ENCODE measurements around the gene BAAT. TPM values are rescaled to one million over a fixed set of nuclear protein-coding genes. Genes with fewer than 3 reads are reported as not detected.

BAAT gene
- total and polyA plus RNA-seq, 2 of the 4 experiments (the other 2 are of a cell fraction), result not detected

DNA sequence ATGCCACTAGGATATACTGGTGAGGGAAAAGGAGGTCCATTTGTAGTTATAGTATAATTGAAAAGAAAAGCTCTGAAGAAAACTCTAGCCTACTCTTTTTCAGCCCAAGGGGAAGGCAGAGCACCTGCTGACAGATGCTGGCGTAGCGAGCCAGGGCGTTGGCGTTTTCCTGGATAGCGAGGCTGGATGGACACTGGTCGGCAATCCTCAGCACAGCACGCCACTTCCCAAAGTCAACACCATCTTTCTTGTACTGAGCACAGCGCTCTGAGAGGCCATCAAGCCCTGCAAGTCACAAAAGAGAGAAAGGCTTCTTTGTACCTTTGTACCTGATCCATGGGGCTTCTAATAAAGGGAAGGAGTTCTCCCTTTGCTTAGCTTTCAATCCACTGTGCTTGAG lies 42.6 kb upstream of the BAAT start:
- TF ChIP-seq POLR2A (IDR thresholded peaks at IDR 0.05; ENCODE audit: low read depth, low read length), result no peak
- TF ChIP-seq MAFK (IDR thresholded peaks at IDR 0.05; ENCODE audit: low read depth, low read length), result no peak
- no peak for TF ChIP-seq FOS (IDR thresholded peaks at IDR 0.05; ENCODE audit: low read depth, low read length)
- TF ChIP-seq, protein P1, sequence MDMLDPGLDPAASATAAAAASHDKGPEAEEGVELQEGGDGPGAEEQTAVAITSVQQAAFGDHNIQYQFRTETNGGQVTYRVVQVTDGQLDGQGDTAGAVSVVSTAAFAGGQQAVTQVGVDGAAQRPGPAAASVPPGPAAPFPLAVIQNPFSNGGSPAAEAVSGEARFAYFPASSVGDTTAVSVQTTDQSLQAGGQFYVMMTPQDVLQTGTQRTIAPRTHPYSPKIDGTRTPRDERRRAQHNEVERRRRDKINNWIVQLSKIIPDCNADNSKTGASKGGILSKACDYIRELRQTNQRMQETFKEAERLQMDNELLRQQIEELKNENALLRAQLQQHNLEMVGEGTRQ (IDR thresholded peaks at IDR 0.05; ENCODE audit: low read depth, low read length), result no peak
- TF ChIP-seq SMC3 (IDR thresholded peaks at IDR 0.05; ENCODE audit: low read depth, low read length), result no peak
- TF ChIP-seq MAZ (IDR thresholded peaks at IDR 0.05; ENCODE audit: borderline replicate concordance, low read depth, low read length), result no peak
- no peak for TF ChIP-seq NFE2L2 (IDR thresholded peaks at IDR 0.05; ENCODE audit: low read depth, low read length)
- TF ChIP-seq CHD1 (IDR thresholded peaks at IDR 0.05; ENCODE audit: low read depth, low read length), result no peak
- TF ChIP-seq, protein P2, sequence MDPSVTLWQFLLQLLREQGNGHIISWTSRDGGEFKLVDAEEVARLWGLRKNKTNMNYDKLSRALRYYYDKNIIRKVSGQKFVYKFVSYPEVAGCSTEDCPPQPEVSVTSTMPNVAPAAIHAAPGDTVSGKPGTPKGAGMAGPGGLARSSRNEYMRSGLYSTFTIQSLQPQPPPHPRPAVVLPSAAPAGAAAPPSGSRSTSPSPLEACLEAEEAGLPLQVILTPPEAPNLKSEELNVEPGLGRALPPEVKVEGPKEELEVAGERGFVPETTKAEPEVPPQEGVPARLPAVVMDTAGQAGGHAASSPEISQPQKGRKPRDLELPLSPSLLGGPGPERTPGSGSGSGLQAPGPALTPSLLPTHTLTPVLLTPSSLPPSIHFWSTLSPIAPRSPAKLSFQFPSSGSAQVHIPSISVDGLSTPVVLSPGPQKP (IDR thresholded peaks at IDR 0.05; ENCODE audit: borderline replicate concordance, low read depth, low read length), result no peak
- TF ChIP-seq RAD21 (IDR thresholded peaks at IDR 0.05; ENCODE audit: low read length), result no peak
- no peak for TF ChIP-seq CEBPB (IDR thresholded peaks at IDR 0.05; ENCODE audit: low read depth, low read length)
- no peak for TF ChIP-seq RFX5 (IDR thresholded peaks at IDR 0.05; ENCODE audit: low read depth, low read length)
- TF ChIP-seq, protein P3, sequence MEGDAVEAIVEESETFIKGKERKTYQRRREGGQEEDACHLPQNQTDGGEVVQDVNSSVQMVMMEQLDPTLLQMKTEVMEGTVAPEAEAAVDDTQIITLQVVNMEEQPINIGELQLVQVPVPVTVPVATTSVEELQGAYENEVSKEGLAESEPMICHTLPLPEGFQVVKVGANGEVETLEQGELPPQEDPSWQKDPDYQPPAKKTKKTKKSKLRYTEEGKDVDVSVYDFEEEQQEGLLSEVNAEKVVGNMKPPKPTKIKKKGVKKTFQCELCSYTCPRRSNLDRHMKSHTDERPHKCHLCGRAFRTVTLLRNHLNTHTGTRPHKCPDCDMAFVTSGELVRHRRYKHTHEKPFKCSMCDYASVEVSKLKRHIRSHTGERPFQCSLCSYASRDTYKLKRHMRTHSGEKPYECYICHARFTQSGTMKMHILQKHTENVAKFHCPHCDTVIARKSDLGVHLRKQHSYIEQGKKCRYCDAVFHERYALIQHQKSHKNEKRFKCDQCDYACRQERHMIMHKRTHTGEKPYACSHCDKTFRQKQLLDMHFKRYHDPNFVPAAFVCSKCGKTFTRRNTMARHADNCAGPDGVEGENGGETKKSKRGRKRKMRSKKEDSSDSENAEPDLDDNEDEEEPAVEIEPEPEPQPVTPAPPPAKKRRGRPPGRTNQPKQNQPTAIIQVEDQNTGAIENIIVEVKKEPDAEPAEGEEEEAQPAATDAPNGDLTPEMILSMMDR (conservative IDR thresholded peaks at IDR 0.05; ENCODE audit: low read depth, low read length), result no peak
- TF ChIP-seq RCOR1 (IDR thresholded peaks at IDR 0.05; ENCODE audit: insufficient replicate concordance, low read length), result no peak
- no peak for TF ChIP-seq MXI1 (IDR thresholded peaks at IDR 0.05; ENCODE audit: borderline replicate concordance, low read depth, low read length)
- no peak overlapping the region for H2BK120ac ChIP-seq (ENCODE audit: low read depth, low read length)
- dilution Hi-C loops (cut with HindIII; ENCODE audit: low sequenced_read_pairs, unreplicated experiment) (no loop called here), in situ Hi-C loops (cut with MboI; ENCODE audit: low sequenced_read_pairs) (no loop called here), intact Hi-C loops (cut with micrococcal nuclease) (no loop called here)
- no peak overlapping the region for H3K14ac ChIP-seq (replicated peaks; ENCODE audit: low read depth, low read length)
- H2AFZ ChIP-seq (replicated peaks; ENCODE audit: low read length, poor library complexity), result no peak overlapping the region
- no peaks in the 10 kb centered on the region for H3K36me3 ChIP-seq (ENCODE audit: control insufficient read depth, insufficient read depth, low read length)
- no peaks in the 10 kb centered on the region for H3K4me1 ChIP-seq (ENCODE audit: control insufficient read depth, insufficient read depth, low read length)
- no peak overlapping the region for H4K8ac ChIP-seq (ENCODE audit: low read depth in 2 of 2, low read length in 2 of 2)
- no peak overlapping the region for H2AK9ac ChIP-seq (replicated peaks; ENCODE audit: low read depth, low read length, poor library complexity)
- H2BK15ac ChIP-seq (ENCODE audit: low read depth, low read length), result no peak overlapping the region
- H3K79me1 ChIP-seq (ENCODE audit: low read depth in 1 of 2, low read length in 2 of 2), result no peaks in the 10 kb centered on the region
- POLR2A ChIA-PET (ENCODE audit: unreplicated experiment), result no interaction called here
- CTCF ChIA-PET, result interaction anchor here (0.9 kb wide), 1 partner anchor 60 kb away, joined by 3 read pairs; no protein-coding TSS in a partner anchor
- no peaks in the 10 kb centered on the region for H4K20me1 ChIP-seq (ENCODE audit: insufficient read depth, low read length)
- no CpG with 5 or more reads among the region's 8 CpGs for WGBS, 2 experiments (ENCODE audit: extremely low coverage in 2 of 2, insufficient read length in 1 of 2)
- no peak overlapping the region for H3K4ac ChIP-seq (ENCODE audit: low read depth, low read length)
- no peaks in the 10 kb centered on the region for H3K9me3 ChIP-seq (ENCODE audit: control insufficient read depth, insufficient read depth, low read length)
- H4K5ac ChIP-seq (ENCODE audit: low read depth, low read length), result no peak overlapping the region
- no peaks in the 10 kb centered on the region; the same call in 1 of the 2 replicates for H3K27me3 ChIP-seq (ENCODE audit: control insufficient read depth, insufficient read depth, low read length)
- no peak overlapping the region for H2BK5ac ChIP-seq (ENCODE audit: low read depth, low read length, poor library complexity, severe bottlenecking)
- H3K4me3 ChIP-seq (ENCODE audit: insufficient read depth, low read depth, low read length), result no peak overlapping the region
- no peak overlapping the region for H3K9ac ChIP-seq (ENCODE audit: low read depth, low read length)
- no peak overlapping the region for H4K91ac ChIP-seq (ENCODE audit: insufficient read depth, low read depth, low read length)
- no TSS peak for BruUV-seq (replicated peaks)
- H3K23ac ChIP-seq (ENCODE audit: low read depth, low read length), result no peak overlapping the region
- H2AK5ac ChIP-seq (ENCODE audit: low read depth, low read length), result no peak overlapping the region
- no peak overlapping the region for H2BK20ac ChIP-seq (ENCODE audit: low read depth, low read length)
- DNase-seq, result no peak
- no peaks in the 10 kb centered on the region for H3K9me1 ChIP-seq (ENCODE audit: insufficient read depth, low read length)
- no peak for ATAC-seq (ENCODE audit: low read depth)
- H3K4me2 ChIP-seq (ENCODE audit: low read depth, low read length), result no peak overlapping the region
- no peak overlapping the region for H3K56ac ChIP-seq (ENCODE audit: extremely low read depth, insufficient read depth, low read length)
- no peak overlapping the region for H3K18ac ChIP-seq (ENCODE audit: low read depth, low read length)
- H3K27ac ChIP-seq (ENCODE audit: insufficient read depth, low read length), result no peak overlapping the region

Data from IMR-90 (cell line).